HG02938 (cell line): ENCODE data around the gene VSTM2B.

Experiments used
- ATAC-seq: cut with Tn5 transposase; IDR thresholded peaks from one replicate; pipeline ENCODE4 v1.9.1; 2021; ENCODE audit warnings: mild to moderate bottlenecking, moderate library complexity; ENCODE audit not compliant: unreplicated experiment

VSTM2B gene

GRCh38 chr19:29587059-29587458 lies 61.3 kb downstream of the VSTM2B start:
- ATAC-seq: no peak

- peak; percentile 88 for ATAC-seq
Observed at GRCh38 chr19:29587518-29587986, 61.8 kb downstream of the VSTM2B start.

GRCh38 chr19:29588095-29588494 lies 62.3 kb downstream of the VSTM2B start:
- ATAC-seq: no peak

GRCh38 chr19:29590278-29590677 lies 64.5 kb downstream of the VSTM2B start:
- no peak for ATAC-seq

GRCh38 chr19:29591670-29592069 lies 65.9 kb downstream of the VSTM2B start:
- no peak for ATAC-seq

- ATAC-seq: no peak
Observed at GRCh38 chr19:29593869-29594268, 68.1 kb downstream of the VSTM2B start.

- ATAC-seq: no peak
Observed at GRCh38 chr19:29596080-29596727, 70.4 kb downstream of the VSTM2B start.

- ATAC-seq: no peak
Observed at GRCh38 chr19:29596885-29597525, 71.2 kb downstream of the VSTM2B start.

- no peak for ATAC-seq
Observed at GRCh38 chr19:29598036-29598435, 72.2 kb downstream of the VSTM2B start.

GRCh38 chr19:29598496-29598895 lies 72.7 kb downstream of the VSTM2B start:
- no peak for ATAC-seq

- ATAC-seq: no peak
Observed at GRCh38 chr19:29603308-29603707, 77.5 kb downstream of the VSTM2B start.

- peak; percentile 49 for ATAC-seq
Observed at GRCh38 chr19:29605653-29606419, 80.0 kb downstream of the VSTM2B start, which contains the start of gene POP4. Gene POP4 (plus strand): TSS chr19:29606283. CDS start chr19:29606319, 36 bp downstream.

- ATAC-seq: peak; percentile 6
Observed at GRCh38 chr19:29606420-29606747, 80.6 kb downstream of the VSTM2B start.

- no peak for ATAC-seq
Observed at GRCh38 chr19:29609636-29610035, 83.8 kb downstream of the VSTM2B start.

- ATAC-seq: no peak
Observed at GRCh38 chr19:29610213-29610573, 84.4 kb downstream of the VSTM2B start.

GRCh38 chr19:29610574-29611271 lies 84.9 kb downstream of the VSTM2B start:
- peak; percentile 73 for ATAC-seq

GRCh38 chr19:29612121-29612520 lies 86.3 kb downstream of the VSTM2B start:
- ATAC-seq: no peak

- no peak for ATAC-seq
Observed at GRCh38 chr19:29612801-29613595, 87.2 kb downstream of the VSTM2B start.

- no peak for ATAC-seq
Observed at GRCh38 chr19:29614046-29614445, 88.3 kb downstream of the VSTM2B start.
